ENCODE results near the gene NCS1. TPM values are rescaled to one million over a fixed set of nuclear protein-coding genes. Genes with fewer than 3 reads are reported as not detected.
A peak's percentile ranks its signal among the peaks of the same experiment; 100 is the strongest.

NCS1 gene
- total RNA-seq, 1 donor from 2014 or later: 126 TPM

GRCh38 chr9:130266236-130267098 is 94.3 kb downstream of the NCS1 start:
- Histone ChIP-seq H3K9ac (ENCODE audit: low read length) (no peak overlapping the region), H3K4me1 (ENCODE audit: insufficient read depth, low read length) (peaks cover 2% of the 10 kb centered on the region), H3K79me2 (ENCODE audit: insufficient read depth, low read length) (no peaks in the 10 kb centered on the region), H3K27ac (ENCODE audit: low read depth, low read length) (no peak overlapping the region), H3K4me2 (ENCODE audit: low read length) (no peak overlapping the region), H3K9me3 (ENCODE audit: insufficient read depth, low read depth, low read length) (no peaks in the 10 kb centered on the region), H4K20me1 (ENCODE audit: insufficient read depth, low read length) (no peaks in the 10 kb centered on the region), H2AFZ (ENCODE audit: low read depth, low read length) (no peak overlapping the region), H3K4me3 (ENCODE audit: insufficient read depth, low read depth, low read length) (no peak overlapping the region), H3K36me3 (ENCODE audit: insufficient read depth, low read length) (no peaks in the 10 kb centered on the region), H3K27me3 (ENCODE audit: insufficient read depth, low read length) (peaks cover 63% of the 10 kb centered on the region)
- FAIRE-seq (no peak), DNase-seq (ENCODE audit: low read depth) (no peak)
- Mint-ChIP-seq H3K9me3 (ENCODE audit: unreplicated experiment) (no peaks in the 10 kb centered on the region), H3K4me3 (ENCODE audit: unreplicated experiment) (no peak overlapping the region), H3K27ac (ENCODE audit: unreplicated experiment) (no peak overlapping the region), H3K4me1 (ENCODE audit: low read depth, unreplicated experiment) (peaks cover 10% of the 10 kb centered on the region), H3K27me3 (ENCODE audit: low read depth, unreplicated experiment) (peaks cover 60% of the 10 kb centered on the region), H3K36me3 (ENCODE audit: low read depth, unreplicated experiment) (no peaks in the 10 kb centered on the region)
- no peak for TF ChIP-seq CTCF (IDR thresholded peaks at IDR 0.05; ENCODE audit: insufficient read depth, low read depth, low read length)
- peak; percentile 23 for TF ChIP-seq EZH2 (IDR thresholded peaks at IDR 0.05; ENCODE audit: insufficient read depth, low read length)

GRCh38 chr9:130267930-130268329 is 95.7 kb downstream of the NCS1 start:
- FAIRE-seq (no peak), DNase-seq (ENCODE audit: low read depth) (no peak)
- Histone ChIP-seq H4K20me1 (ENCODE audit: insufficient read depth, low read length) (no peaks in the 10 kb centered on the region), H3K9ac (ENCODE audit: low read length) (no peak overlapping the region), H3K27me3 (ENCODE audit: insufficient read depth, low read length) (peaks cover 51% of the 10 kb centered on the region), H3K79me2 (ENCODE audit: insufficient read depth, low read length) (no peaks in the 10 kb centered on the region), H3K36me3 (ENCODE audit: insufficient read depth, low read length) (no peaks in the 10 kb centered on the region), H2AFZ (ENCODE audit: low read depth, low read length) (no peak overlapping the region), H3K4me3 (ENCODE audit: insufficient read depth, low read depth, low read length) (no peak overlapping the region), H3K4me2 (ENCODE audit: low read length) (no peak overlapping the region), H3K27ac (ENCODE audit: low read depth, low read length) (no peak overlapping the region), H3K4me1 (ENCODE audit: insufficient read depth, low read length) (peaks cover 2% of the 10 kb centered on the region), H3K9me3 (ENCODE audit: insufficient read depth, low read depth, low read length) (no peaks in the 10 kb centered on the region)
- TF ChIP-seq CTCF (IDR thresholded peaks at IDR 0.05; ENCODE audit: insufficient read depth, low read depth, low read length): no peak
- no peak for TF ChIP-seq EZH2 (IDR thresholded peaks at IDR 0.05; ENCODE audit: insufficient read depth, low read length)
- H3K27ac Mint-ChIP-seq (ENCODE audit: unreplicated experiment): no peak overlapping the region
- no peaks in the 10 kb centered on the region for H3K36me3 Mint-ChIP-seq (ENCODE audit: low read depth, unreplicated experiment)
- no peaks in the 10 kb centered on the region for H3K9me3 Mint-ChIP-seq (ENCODE audit: unreplicated experiment)
- peaks cover 48% of the 10 kb centered on the region for H3K27me3 Mint-ChIP-seq (ENCODE audit: low read depth, unreplicated experiment)
- peaks cover 5% of the 10 kb centered on the region for H3K4me1 Mint-ChIP-seq (ENCODE audit: low read depth, unreplicated experiment)
- peak overlapping the region; percentile 13 for H3K4me3 Mint-ChIP-seq (ENCODE audit: unreplicated experiment)

All from astrocyte (in vitro differentiated cells and primary cell).